GM19239 (cell line): ENCODE data around the gene HIVEP3.

Source experiments
- DNase-seq: peaks from one replicate; pipeline ENCODE4 v3.0.0; 2011; ENCODE audit warnings: low spot score; ENCODE audit not compliant: insufficient read length
- FAIRE-seq: peaks from 2 replicates; lab custom pipeline; 2011; peaks lifted over from hg19 to GRCh38; lab: Jason Lieb, UNC

Gene HIVEP3

GRCh38 chr1:41520951-41521752 lies 397.6 kb downstream of the HIVEP3 start:
- FAIRE-seq (no peak), DNase-seq (no peak)

GRCh38 chr1:41519667-41520066 lies 399.1 kb downstream of the HIVEP3 start:
- no peak for DNase-seq
- no peak for FAIRE-seq

- FAIRE-seq (no peak), DNase-seq (no peak)
Observed at GRCh38 chr1:41518471-41518870, 400.3 kb downstream of the HIVEP3 start.

DNA sequence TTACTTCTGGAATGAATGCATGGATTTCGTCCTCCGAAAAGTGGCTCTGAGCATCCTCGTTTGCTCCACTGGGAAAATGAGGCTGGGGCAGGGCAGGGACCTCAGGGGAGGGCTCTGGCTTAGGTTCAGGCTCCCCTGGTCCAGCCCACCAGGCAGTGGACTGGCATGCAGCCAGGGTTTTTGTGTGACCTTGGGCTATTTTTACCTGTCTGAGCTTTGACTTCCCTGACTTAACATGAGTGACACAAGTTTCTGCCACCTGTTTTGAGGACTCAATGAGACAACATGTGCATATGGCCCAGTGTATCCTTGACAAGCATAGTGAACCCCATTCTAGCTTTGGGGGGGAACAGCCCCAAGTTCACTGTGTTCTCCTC lies 401.7 kb downstream of the HIVEP3 start:
- FAIRE-seq (no peak), DNase-seq (no peak)

DNA sequence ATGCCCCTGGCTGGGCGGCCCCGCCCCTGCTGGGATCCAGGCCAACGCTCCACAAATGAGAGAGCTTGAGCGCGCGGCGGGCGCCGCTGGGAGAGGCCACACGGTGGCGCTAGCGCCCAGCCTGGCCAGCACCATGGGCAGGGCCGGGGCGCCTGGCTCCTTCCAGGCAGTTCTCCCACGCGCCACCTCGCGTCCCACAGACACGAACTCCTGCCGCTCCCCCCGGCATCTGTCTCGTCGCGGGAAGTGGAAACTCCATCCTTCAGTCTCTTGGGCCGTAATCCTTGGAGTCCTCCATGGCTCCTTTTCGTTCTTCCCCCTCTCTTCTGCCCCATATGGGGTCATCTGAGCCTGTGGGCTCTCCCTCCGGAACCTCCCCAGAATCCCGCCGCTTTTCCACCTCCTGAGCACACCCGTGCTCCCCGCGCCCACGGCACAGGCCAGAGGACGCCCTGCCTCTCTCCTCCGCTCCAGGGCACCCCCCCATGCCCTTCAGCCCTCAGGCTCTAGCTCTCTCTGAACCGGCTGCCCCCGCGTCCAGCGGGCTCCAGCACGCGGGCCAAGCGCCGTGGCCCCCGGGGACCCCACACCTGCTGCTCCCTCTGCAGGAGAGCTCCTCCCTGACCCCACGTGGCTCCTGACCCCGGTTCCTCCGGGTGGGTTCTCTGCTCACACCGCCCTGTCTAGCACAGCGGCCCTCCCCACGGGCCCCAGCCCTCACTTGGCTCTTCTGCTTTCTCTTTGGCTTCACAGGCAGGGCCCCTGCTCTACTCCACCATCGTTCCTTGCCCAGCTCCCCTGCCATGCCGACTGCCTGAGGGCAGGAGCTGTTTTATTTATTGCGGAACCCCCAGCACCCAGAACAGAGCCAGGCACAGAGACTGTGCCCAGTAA lies 402.3 kb downstream of the HIVEP3 start:
- FAIRE-seq (peak; percentile 82), DNase-seq (peak; percentile 95)

DNA sequence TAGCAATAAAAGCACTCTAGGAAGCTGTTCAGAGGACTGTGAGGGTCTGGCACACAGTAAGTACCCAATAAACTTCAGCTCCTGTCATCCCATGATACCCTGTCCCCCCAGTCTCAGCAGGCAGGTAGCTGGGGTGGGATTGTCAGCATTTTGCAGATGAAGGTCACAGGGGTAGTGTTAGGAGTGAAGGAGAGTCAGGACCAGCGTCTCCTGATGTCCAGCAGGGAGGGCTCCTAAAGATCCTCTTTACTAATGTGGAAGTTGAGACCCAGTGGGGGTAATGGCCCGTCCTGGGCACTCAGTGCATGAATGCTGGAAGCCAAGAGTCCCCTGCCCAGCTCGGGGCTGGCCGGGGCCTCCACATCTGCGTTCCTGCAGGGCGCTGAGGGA lies 402.9 kb downstream of the HIVEP3 start:
- DNase-seq (no peak), FAIRE-seq (no peak)

DNA sequence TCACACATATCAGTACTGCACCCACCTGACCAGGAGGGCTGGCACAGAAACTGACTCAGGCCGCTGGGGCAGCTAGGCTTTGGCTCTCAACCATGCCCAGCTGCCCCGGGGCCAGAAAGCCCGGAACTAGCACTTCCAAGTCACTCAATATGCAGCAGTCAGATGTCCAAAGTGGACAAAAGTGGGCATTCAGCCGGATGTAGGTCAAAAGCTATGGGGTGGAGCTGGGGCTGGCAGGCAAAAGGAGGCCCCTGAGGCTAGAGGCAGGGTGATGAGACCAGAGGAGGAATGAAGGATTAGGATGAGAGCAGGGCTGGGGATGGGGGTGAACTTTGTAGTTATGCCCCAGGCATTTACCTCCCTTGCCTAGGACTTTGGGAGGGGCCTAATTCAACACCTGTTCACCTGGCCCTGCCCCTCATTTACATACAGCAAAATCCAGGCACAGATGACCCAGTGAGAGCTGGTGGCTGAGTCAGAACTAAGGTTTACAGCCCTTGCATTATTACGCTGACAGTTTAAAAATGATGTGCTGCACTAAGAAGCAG lies 403.5 kb downstream of the HIVEP3 start:
- no peak for FAIRE-seq
- no peak for DNase-seq

DNA sequence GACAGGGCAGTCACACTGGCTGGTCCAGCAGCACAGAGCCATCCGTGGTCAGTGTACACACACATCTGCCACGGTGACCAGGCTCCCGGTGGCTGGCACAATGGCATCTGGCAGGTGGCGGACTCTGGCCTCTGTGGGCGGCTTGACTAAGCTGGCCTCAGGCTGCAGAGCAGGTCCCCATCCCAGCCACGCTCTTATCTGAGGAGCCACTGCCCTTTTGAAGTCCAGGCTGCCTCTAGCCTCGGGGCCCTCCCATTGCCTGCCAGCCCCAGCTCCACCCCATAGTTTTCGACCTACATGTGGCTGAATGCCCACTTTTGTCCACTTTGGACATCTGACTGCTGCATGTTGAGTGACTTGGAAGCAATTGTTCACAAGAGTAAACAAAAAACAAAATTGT lies 404.3 kb downstream of the HIVEP3 start:
- no peak for DNase-seq
- no peak for FAIRE-seq

- DNase-seq: peak; percentile 62
- no peak for FAIRE-seq
Observed at GRCh38 chr1:41513383-41513735, 405.4 kb downstream of the HIVEP3 start.

GRCh38 chr1:41512701-41513382 lies 405.9 kb downstream of the HIVEP3 start:
- FAIRE-seq: no peak
- no peak for DNase-seq

- DNase-seq (no peak), FAIRE-seq (no peak)
Observed at GRCh38 chr1:41511239-41511540, 407.5 kb downstream of the HIVEP3 start.

DNA sequence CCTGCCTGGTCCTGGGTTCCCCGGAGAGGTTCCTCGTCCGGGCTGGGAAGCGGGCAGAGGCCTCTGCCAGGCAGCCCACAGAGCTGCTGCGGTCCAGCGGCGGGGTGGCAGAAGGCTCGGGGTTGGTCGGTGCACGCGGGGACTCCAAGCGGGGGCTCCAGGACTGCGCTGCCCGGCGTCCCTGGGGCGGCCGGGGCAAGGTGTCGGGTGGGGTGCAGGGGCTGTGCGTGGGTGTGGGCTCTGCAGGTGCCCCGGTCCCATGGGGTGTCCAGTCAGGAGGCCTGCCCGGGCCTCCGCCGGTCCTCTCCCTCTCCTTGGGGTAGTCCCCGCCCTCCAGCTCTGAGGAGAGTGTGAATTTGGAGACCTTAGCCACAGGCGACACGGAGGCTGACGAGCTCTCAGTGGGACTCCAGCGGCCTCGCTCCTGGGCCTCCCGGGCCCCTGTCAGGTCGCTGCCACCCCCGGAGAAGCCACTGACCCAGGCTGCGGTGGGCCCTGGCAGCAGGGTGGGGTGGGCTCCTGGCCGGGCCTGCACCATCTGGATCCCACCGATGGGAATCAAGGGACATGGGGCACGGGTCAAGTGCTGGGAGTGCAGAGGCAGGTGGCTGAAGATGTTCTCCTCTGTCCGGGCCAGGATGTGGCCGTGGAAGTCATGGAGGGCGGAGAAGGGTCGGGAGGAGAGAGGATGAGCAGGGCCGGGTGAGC lies 408.0 kb downstream of the HIVEP3 start:
- no peak for DNase-seq
- no peak for FAIRE-seq

GRCh38 chr1:41509270-41509671 lies 409.5 kb downstream of the HIVEP3 start:
- no peak for DNase-seq
- no peak for FAIRE-seq

GRCh38 chr1:41508290-41508689 lies 410.4 kb downstream of the HIVEP3 start:
- FAIRE-seq (no peak), DNase-seq (no peak)

DNA sequence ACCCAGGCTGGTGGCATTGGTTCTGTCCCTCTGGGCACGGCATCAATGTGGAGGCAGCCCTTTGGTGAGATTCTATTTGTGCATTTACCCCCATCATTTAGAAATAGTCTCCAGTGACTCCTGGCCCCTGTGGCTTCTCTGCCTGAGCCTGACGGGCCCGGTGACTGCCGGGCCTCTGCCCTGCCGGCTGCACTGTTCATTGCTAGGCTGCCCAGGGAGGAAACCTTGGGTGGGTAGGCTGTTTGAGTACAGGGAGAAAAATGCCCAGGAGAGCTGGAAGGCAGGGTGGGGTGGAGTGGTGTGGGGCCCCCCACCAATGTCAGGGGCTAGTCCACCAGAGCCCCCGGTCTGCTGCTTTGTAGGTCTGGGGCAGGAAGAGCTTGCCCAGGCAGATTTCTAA lies 410.9 kb downstream of the HIVEP3 start:
- no peak for DNase-seq
- no peak for FAIRE-seq

- no peak for FAIRE-seq
Observed at GRCh38 chr1:41507110-41507720, 411.5 kb downstream of the HIVEP3 start.

DNA sequence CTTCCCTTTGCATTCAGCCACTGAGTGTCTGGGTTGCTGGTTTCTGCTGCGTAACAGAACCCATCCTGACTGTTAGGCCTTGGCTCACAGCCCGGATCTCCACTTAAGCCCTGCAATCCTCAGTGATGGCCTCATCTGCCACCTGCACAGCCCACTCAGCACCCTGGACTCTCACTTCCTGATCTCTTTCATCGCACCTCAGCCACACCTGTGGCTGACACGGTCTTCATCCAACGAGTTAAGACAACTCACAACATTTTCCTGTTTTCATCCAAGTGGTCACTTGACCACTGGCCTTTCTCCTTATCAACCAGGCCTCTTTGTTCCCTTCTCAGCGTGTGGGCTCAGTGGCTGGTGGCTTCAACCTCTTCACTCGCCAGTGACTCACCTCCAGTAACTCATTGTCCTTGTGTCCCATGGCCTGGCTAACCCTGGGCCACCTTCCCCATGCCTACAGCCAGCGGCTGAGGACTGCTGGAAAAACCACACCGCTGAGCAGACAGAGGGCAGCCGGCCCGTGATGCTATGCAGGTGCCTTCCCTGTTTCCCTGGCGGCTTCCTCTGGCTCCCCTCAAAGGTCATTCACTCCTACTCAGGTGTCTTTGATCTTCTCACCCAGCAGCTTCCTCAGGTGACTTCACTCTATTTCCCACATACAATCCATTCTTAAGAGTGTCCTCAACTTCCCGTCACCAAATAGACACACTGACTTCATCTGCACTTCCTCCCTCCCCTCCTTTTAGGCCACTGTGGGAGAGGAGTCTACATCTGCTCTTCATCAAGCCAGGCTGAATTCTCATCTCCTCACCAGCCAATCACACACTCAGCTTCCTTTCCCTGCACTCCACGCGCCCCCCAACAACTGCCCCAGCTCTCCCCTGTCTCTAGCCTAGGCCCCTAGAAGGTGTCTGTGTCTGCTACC lies 414.3 kb downstream of the HIVEP3 start:
- FAIRE-seq: no peak
- no peak for DNase-seq

More at GRCh38 chr1:41507110-41507720, 411.5 kb downstream of the HIVEP3 start:
- no peak for DNase-seq

DNA sequence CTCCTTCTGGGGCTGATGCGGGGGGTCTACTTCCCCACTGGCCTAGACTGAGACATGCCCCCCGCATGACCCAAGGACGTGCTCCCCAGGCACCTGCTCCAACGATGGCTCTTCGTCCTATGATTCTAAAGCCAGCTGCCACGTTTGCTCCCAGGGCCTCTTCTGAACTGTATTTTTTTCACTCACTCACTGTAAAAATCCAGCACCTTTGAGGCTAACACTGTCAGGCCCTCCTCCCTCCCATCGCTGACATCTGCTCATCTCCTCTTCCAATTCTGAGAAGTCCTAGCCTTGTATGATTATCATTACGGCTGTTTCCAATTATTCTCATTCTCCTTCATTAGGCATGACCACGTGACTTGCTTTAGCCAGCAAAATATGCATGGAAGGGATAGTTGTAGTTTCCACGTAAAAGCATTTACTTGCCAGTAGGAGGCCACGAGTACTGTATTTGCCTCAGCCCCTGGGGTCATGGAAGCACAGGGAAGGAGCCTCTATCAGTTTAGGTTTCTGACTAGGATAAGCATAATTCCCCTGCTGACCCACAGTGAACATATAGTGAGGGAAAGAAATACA lies 415.1 kb downstream of the HIVEP3 start:
- FAIRE-seq (no peak), DNase-seq (no peak)
